ENCODE data around the gene UBR4.

- TF ChIP-seq CTCF (IDR thresholded peaks at IDR 0.05) (no peak), POLR2A (IDR thresholded peaks at IDR 0.05) (no peak)
These were observed 13.1 kb upstream of the UBR4 start for GRCh38 chr1:19222979-19223824.
